SU-DHL-6 (cell line): ENCODE data around the gene ALCAM.

Source experiments
- CTCF ChIP-seq: fragments of 200-600 bp; sonication (generic); IDR thresholded peaks from one replicate; pipeline ENCODE4 v1.5.1; 2017; ENCODE audit warnings: antibody characterized with exemption, mild to moderate bottlenecking, low read length, moderate library complexity; ENCODE audit not compliant: insufficient read depth, poor library complexity, severe bottlenecking
- EZH2phosphoT487 ChIP-seq: fragments of 200-600 bp; sonication (generic), shearing (Covaris generic); conservative IDR thresholded peaks from 2 replicates; pipeline ENCODE4 v1.6.1; 2018; ENCODE audit warnings: mild to moderate bottlenecking, antibody characterized with exemption, low read length, moderate library complexity, mixed read lengths

DNA sequence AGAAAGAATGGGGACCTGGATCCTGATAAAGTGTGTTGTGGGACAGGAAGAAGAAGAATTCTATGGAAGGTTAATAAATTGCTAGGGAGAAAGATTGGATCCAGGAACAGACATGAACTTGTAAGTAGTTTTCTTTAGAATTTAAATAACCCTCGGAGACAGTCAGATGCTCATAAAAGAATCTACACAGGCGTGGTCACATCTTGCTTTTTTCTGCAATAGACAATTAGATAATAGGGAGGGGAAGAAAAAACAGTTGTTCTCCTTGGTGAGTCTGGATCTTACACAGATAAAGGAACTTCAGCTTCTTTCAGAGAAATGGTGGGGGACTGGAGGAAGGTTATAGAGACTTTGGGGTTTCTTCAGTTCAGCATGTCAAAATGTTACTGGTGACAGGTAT lies 232.6 kb downstream of the ALCAM start:
- TF ChIP-seq CTCF (no peak), EZH2phosphoT487 (no peak)
